CD4-positive, CD25-positive, alpha-beta regulatory T cell (primary cell): ENCODE measurements around the gene TBC1D9B. TPM values are rescaled to one million over a fixed set of nuclear protein-coding genes. Genes with fewer than 3 reads are reported as not detected.

Experiments used
- ATAC-seq, 2 donors: fragments of 150-1000 bp; cut with Tn5 transposase; one replicate each; pipeline ENCODE4 v1.10.0; 2021; ENCODE audit warnings: low read depth in 2 of 2, moderate number of reproducible peaks in 2 of 2, moderate library complexity in 1 of 2
- DNase-seq, 3 donors: peaks; one replicate each; pipeline versions ENCODE4 v3.0.0 to v3.0.0-alpha.2; 2012 to 2022; ENCODE audit warnings: mixed read lengths in 1 of 3
- H3K27ac ChIP-seq: one replicate; pipeline ENCODE4 v1.7.0; 2013; ENCODE audit warnings: mild to moderate bottlenecking, low read length; ENCODE audit not compliant: insufficient read depth, poor library complexity, severe bottlenecking
- H3K27me3 ChIP-seq: one replicate; pipeline ENCODE4 v1.7.0; 2013; ENCODE audit warnings: low read length; ENCODE audit not compliant: control insufficient read depth, insufficient read depth
- H3K36me3 ChIP-seq: one replicate; pipeline ENCODE4 v1.7.0; 2013; ENCODE audit warnings: mild to moderate bottlenecking, low read length, moderate library complexity; ENCODE audit not compliant: control insufficient read depth, insufficient read depth
- H3K4me1 ChIP-seq: 2 replicates; pipeline ENCODE4 v1.7.0; 2013; ENCODE audit warnings: mild to moderate bottlenecking, low read length; ENCODE audit not compliant: insufficient read depth, control insufficient read depth, poor library complexity, severe bottlenecking
- H3K4me3 ChIP-seq: one replicate; pipeline ENCODE4 v1.7.0; 2013; ENCODE audit warnings: low read depth, mild to moderate bottlenecking, low read length, moderate library complexity
- H3K9me3 ChIP-seq, 2 experiments: 1 replicate in 1 of 2; 2 replicates in 1 of 2; pipeline ENCODE4 v1.7.0; 2013; ENCODE audit warnings: low read length in 2 of 2, mild to moderate bottlenecking in 1 of 2, moderate library complexity in 1 of 2; ENCODE audit not compliant: control insufficient read depth in 2 of 2
- H3K27ac Mint-ChIP-seq, 3 donors: one replicate each; pipeline ENCODE4 v1.8.0; 2020 to 2022; ENCODE audit warnings: mild to moderate bottlenecking in 3 of 3, mixed read lengths in 3 of 3, moderate library complexity in 2 of 3
- H3K27me3 Mint-ChIP-seq: one replicate; pipeline ENCODE4 v1.8.0; 2022; ENCODE audit warnings: mild to moderate bottlenecking, mixed read lengths
- H3K36me3 Mint-ChIP-seq: one replicate; pipeline ENCODE4 v1.8.0; 2020; ENCODE audit warnings: mixed read lengths
- H3K4me1 Mint-ChIP-seq, 4 donors: one replicate each; pipeline ENCODE4 v1.8.0; 2020 to 2022; ENCODE audit warnings: mixed read lengths in 4 of 4, mild to moderate bottlenecking in 1 of 4
- H3K4me3 Mint-ChIP-seq, 4 donors: one replicate each; pipeline ENCODE4 v1.8.0; 2020 to 2022; ENCODE audit warnings: mild to moderate bottlenecking in 4 of 4, mixed read lengths in 4 of 4, moderate library complexity in 3 of 4
- H3K9me3 Mint-ChIP-seq, 7 donors: one replicate each; pipeline ENCODE4 v1.8.0; 2020 to 2022; ENCODE audit warnings: mixed read lengths in 7 of 7, mild to moderate bottlenecking in 3 of 7, moderate library complexity in 2 of 7
- polyA plus RNA-seq, 4 donors: library from polyadenylated mRNA; unstranded; fragments of 300-500 nt; fragmentation: Illumina TruSeq; gene quantifications; one replicate each; pipeline ENCODE4 v1.2.3, GENCODE V29; 2021
- total RNA-seq: library from RNA; stranded (reverse); gene quantifications from one replicate; pipeline ENCODE4 v1.2.3, GENCODE V29; 2022

The TBC1D9B gene
- total and polyA plus RNA-seq, 5 donors from 2014 or later: 11.3 to 53.1 (median 15.9) TPM

- peaks cover 19% of the 10 kb centered on the region for H3K4me1 ChIP-seq
- Mint-ChIP-seq H3K4me3 (peak overlapping the region; percentile 85 to 89 (median 88)), H3K36me3 (peaks cover 11% of the 10 kb centered on the region), H3K4me1 (peaks cover 3 to 42% (median 11%) of the 10 kb centered on the region in 4 donors), H3K9me3 (no peaks in the 10 kb centered on the region), H3K27me3 (no peaks in the 10 kb centered on the region), H3K27ac (peak overlapping the region in 2 of 3 donors; percentile 58 to 83)
- peaks cover 12% of the 10 kb centered on the region for H3K36me3 ChIP-seq
- H3K27me3 ChIP-seq: no peaks in the 10 kb centered on the region
- peak overlapping the region; percentile 32 for H3K4me3 ChIP-seq
- DNase-seq (peak in 2 of 3 donors; percentile 5 to 50), ATAC-seq (peak in 1 of 2 donors; percentile 1)
- no peak overlapping the region for H3K27ac ChIP-seq
- no peaks in the 10 kb centered on the region for H3K9me3 ChIP-seq
Observed at GRCh38 chr5:179906795-179907555, 722 bp downstream of the TBC1D9B start.

DNA sequence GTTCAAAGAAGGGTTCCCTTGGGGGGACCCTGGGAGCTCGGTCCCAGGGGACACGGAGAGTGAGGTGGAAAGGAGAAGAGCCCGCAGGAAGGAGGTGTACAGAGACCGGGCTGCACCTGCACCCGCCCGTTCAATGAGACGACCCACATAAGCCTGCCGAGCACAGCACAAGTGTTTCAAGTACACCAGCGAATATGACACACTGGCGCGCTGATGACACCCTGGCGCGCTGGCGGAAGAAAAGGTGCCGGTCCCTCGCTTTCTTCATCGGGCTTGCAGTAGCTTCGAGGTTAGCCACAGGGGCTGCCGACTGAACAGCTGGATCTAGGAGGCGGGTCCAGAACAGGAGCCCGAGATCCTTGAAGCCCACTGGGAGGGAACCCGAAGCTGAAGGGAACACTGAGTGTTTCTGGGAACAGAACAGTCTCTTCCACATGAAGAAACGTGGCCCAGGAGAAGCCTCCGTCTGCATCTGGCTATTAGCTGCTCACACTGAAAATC is 1.4 kb downstream of the TBC1D9B start:
- Mint-ChIP-seq H3K36me3 (peaks cover 11% of the 10 kb centered on the region), H3K9me3 (no peaks in the 10 kb centered on the region), H3K4me3 (peak overlapping the region; percentile 85 to 89 (median 88)), H3K27me3 (no peaks in the 10 kb centered on the region), H3K4me1 (peaks cover 3 to 45% (median 11%) of the 10 kb centered on the region in 4 donors), H3K27ac (peak overlapping the region in 2 of 3 donors; percentile 58 to 91)
- no peak overlapping the region for H3K27ac ChIP-seq
- peaks cover 19% of the 10 kb centered on the region for H3K4me1 ChIP-seq
- DNase-seq (no peak), ATAC-seq (no peak)
- no peaks in the 10 kb centered on the region for H3K9me3 ChIP-seq
- no peak overlapping the region for H3K4me3 ChIP-seq
- peaks cover 12% of the 10 kb centered on the region for H3K36me3 ChIP-seq
- no peaks in the 10 kb centered on the region for H3K27me3 ChIP-seq

- Mint-ChIP-seq H3K27ac (no peak overlapping the region), H3K36me3 (peaks cover 11% of the 10 kb centered on the region), H3K4me3 (peak overlapping the region in 1 of 4 donors; percentile 38)
Observed at GRCh38 chr5:179905161-179905560, 2.5 kb downstream of the TBC1D9B start.

GRCh38 chr5:179904463-179905160 is 3.1 kb downstream of the TBC1D9B start:
- DNase-seq (no peak), ATAC-seq (no peak)
- H3K27me3 Mint-ChIP-seq: no peaks in the 10 kb centered on the region
- no peak overlapping the region for H3K27ac Mint-ChIP-seq
- peaks cover 4 to 40% (median 14%) of the 10 kb centered on the region in 4 donors for H3K4me1 Mint-ChIP-seq
- Histone ChIP-seq H3K36me3 (peaks cover 21% of the 10 kb centered on the region), H3K9me3 (no peaks in the 10 kb centered on the region), H3K27me3 (no peaks in the 10 kb centered on the region), H3K4me1 (peaks cover 19% of the 10 kb centered on the region), H3K4me3 (no peak overlapping the region), H3K27ac (no peak overlapping the region)
- peaks cover 11% of the 10 kb centered on the region for H3K36me3 Mint-ChIP-seq
- peak overlapping the region in 1 of 4 donors; percentile 38 for H3K4me3 Mint-ChIP-seq
- no peaks in the 10 kb centered on the region for H3K9me3 Mint-ChIP-seq

More at GRCh38 chr5:179905161-179905560, 2.5 kb downstream of the TBC1D9B start:
- Mint-ChIP-seq H3K9me3 (no peaks in the 10 kb centered on the region), H3K4me1 (peaks cover 4 to 45% (median 12%) of the 10 kb centered on the region in 4 donors), H3K27me3 (no peaks in the 10 kb centered on the region)
- no peak for DNase-seq
- H3K9me3 ChIP-seq: no peaks in the 10 kb centered on the region
- peaks cover 16% of the 10 kb centered on the region for H3K36me3 ChIP-seq
- peaks cover 19% of the 10 kb centered on the region for H3K4me1 ChIP-seq
- ATAC-seq: no peak
- no peaks in the 10 kb centered on the region for H3K27me3 ChIP-seq
- no peak overlapping the region for H3K4me3 ChIP-seq
- H3K27ac ChIP-seq: no peak overlapping the region

DNA sequence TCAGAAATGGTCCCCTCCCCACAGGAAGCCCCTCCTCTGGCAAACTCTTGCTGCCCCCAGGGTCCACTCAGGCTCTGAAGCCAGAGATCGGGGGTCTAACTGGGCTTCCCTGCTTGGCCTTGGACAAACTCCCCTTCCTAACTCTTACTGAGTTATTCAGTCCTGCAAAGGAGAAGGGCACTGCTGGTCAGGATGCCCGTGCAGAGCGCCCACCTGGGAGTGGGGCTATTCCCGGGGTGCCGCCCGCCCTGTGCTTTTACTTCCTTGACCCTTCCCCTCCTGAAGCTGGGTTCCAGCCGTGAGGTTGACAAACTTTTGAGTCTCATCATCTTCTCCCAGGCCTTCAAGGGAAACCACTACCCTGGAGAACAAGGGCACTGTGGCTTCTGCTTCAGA is 4.9 kb downstream of the TBC1D9B start:
- Histone ChIP-seq H3K27me3 (no peaks in the 10 kb centered on the region), H3K27ac (no peak overlapping the region), H3K9me3 (no peaks in the 10 kb centered on the region), H3K36me3 (peaks cover 35% of the 10 kb centered on the region), H3K4me3 (no peak overlapping the region), H3K4me1 (peaks cover 11% of the 10 kb centered on the region)
- ATAC-seq (no peak), DNase-seq (no peak)
- Mint-ChIP-seq H3K4me3 (no peak overlapping the region), H3K9me3 (no peaks in the 10 kb centered on the region), H3K27me3 (no peaks in the 10 kb centered on the region), H3K27ac (no peak overlapping the region), H3K36me3 (peaks cover 20% of the 10 kb centered on the region), H3K4me1 (peaks cover 4 to 32% (median 14%) of the 10 kb centered on the region in 4 donors)

DNA sequence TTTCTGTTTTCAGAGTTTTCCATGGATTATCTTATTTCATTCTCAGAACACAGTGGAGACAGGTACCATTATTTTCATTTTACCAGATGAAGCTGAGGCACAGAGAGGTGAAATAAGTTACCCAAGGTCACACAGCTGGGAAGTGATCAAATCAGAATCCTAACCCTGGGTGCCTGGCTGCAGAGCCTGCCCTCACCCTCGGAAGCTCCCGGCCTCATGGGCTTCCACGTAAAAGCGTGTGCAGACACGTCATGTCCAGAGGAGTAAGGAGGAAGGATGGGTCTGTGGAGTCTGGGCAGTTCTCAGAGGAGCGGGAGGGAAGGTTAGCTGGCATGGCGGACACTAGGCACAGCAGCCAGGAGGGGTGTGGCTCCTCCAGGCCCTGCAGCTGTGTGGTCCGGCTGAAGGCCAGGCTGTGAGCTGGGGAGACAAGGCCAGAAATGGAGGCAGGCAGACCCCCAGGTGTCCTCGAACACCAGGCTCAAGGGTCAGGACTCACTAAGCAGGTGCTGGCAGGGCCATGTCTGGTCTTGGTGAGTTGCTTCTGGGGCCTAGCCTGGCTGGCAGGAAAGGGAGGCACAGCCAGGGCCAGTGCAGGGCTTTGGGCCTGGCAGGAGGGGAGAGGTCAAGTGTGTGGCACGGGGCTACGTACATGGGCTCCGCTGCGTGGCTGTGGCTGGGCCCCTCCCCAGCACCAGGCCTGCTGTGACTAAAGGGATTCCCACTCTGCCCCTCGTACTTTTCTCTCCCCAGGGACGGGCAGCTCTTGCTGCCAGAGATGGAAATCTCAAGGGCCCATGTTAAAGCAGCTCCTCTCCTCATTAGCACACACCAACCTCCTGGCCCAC is 5.6 kb downstream of the TBC1D9B start:
- no peak overlapping the region for H3K4me3 Mint-ChIP-seq
- peaks cover 41% of the 10 kb centered on the region for H3K36me3 ChIP-seq
- no peak for DNase-seq
- H3K4me3 ChIP-seq: no peak overlapping the region
- H3K27me3 Mint-ChIP-seq: no peaks in the 10 kb centered on the region
- no peak overlapping the region for H3K27ac ChIP-seq
- H3K9me3 ChIP-seq: no peaks in the 10 kb centered on the region
- no peaks in the 10 kb centered on the region for H3K27me3 ChIP-seq
- peaks cover 9% of the 10 kb centered on the region for H3K4me1 ChIP-seq
- no peaks in the 10 kb centered on the region for H3K9me3 Mint-ChIP-seq
- ATAC-seq: no peak
- H3K36me3 Mint-ChIP-seq: peaks cover 24% of the 10 kb centered on the region
- H3K27ac Mint-ChIP-seq: no peak overlapping the region
- peaks cover 4 to 32% (median 14%) of the 10 kb centered on the region in 4 donors for H3K4me1 Mint-ChIP-seq

DNA sequence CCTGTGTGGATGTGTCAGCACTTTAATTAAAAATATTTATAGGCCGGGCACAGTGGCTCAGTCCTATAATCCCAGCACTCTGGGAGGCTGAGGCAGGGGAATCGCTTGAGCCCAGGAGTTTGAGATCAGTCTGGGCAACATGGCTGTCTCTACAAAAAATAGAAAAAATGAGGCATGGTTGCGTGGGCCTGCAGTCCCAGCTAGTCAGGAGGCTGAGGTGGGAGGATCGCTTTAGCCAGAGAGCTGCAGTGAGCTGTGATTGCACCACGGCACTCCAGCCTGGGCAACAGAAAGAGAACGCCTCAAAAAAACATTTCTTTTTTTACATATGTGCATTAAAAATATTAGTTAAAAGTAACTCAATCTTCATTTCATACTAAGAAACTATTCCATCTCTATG is 6.2 kb downstream of the TBC1D9B start:
- H3K36me3 Mint-ChIP-seq: peaks cover 24% of the 10 kb centered on the region
- Histone ChIP-seq H3K27ac (no peak overlapping the region), H3K36me3 (peaks cover 43% of the 10 kb centered on the region), H3K4me3 (no peak overlapping the region), H3K9me3 (no peaks in the 10 kb centered on the region), H3K27me3 (no peaks in the 10 kb centered on the region), H3K4me1 (peaks cover 2% of the 10 kb centered on the region)
- ATAC-seq (no peak), DNase-seq (no peak)
- H3K4me3 Mint-ChIP-seq: no peak overlapping the region
- H3K27me3 Mint-ChIP-seq: no peaks in the 10 kb centered on the region
- peaks cover 4 to 26% (median 14%) of the 10 kb centered on the region in 4 donors for H3K4me1 Mint-ChIP-seq
- H3K9me3 Mint-ChIP-seq: no peaks in the 10 kb centered on the region
- no peak overlapping the region for H3K27ac Mint-ChIP-seq
